Stimulated activated CD8-positive, alpha-beta memory T cell treated with anti-CD3 and anti-CD28 coated beads, Interleukin-12 subunit alpha, Interleukin-12 subunit beta, amount 100 ng/mL, for 1 hour (primary cell): ENCODE results near the gene TENT5A.

Source experiments
- DNase-seq: peaks from one replicate; pipeline ENCODE4 v3.0.0-alpha.2; 2020; ENCODE audit warnings: low read depth

Gene TENT5A

GRCh38 chr6:81713205-81713604 is 39.3 kb downstream of the TENT5A start:
- DNase-seq: no peak

- DNase-seq: no peak
These were observed 44.3 kb downstream of the TENT5A start for GRCh38 chr6:81708113-81708699.

- DNase-seq: no peak
These were observed 47.8 kb downstream of the TENT5A start for GRCh38 chr6:81704700-81705099.

GRCh38 chr6:81700414-81700813 is 52.1 kb downstream of the TENT5A start:
- no peak for DNase-seq

GRCh38 chr6:81697559-81697958 is 54.9 kb downstream of the TENT5A start:
- no peak for DNase-seq

GRCh38 chr6:81696524-81696923 is 56.0 kb downstream of the TENT5A start:
- no peak for DNase-seq
